AG04450 (cell line): ENCODE data around the gene SLC25A5. TPM values are rescaled to one million over a fixed set of nuclear protein-coding genes. Genes with fewer than 3 reads are reported as not detected.

Source experiments
- CTCF ChIA-PET: fragments of 300-600, 350-600 bp; formaldehyde crosslinking; extraction: SDS; loops from one replicate; lab custom pipeline; 2022; ENCODE audit warnings: antibody characterized with exemption, inconsistent platforms; lab: Charles Lee
- POLR2A ChIA-PET: fragments of 350-600 bp; formaldehyde crosslinking; extraction: SDS; loops from one replicate; lab custom pipeline; 2021; ENCODE audit warnings: antibody characterized with exemption, inconsistent platforms; lab: Yijun Ruan, JAX
- DNase-seq: peaks from one replicate; pipeline ENCODE4 v3.0.0-alpha.2; 2011; ENCODE audit warnings: low read depth, low spot score
- H3K27ac ChIP-seq: one replicate; pipeline ENCODE4 v1.5.1; 2012; ENCODE audit warnings: low read depth, low read length, control low read depth
- H3K27me3 ChIP-seq: one replicate; pipeline ENCODE4 v1.6.0; 2012; ENCODE audit warnings: low read length; ENCODE audit not compliant: control insufficient read depth, insufficient read depth
- H3K4me3 ChIP-seq: 2 replicates; pipeline ENCODE4 v1.5.1; 2011; ENCODE audit warnings: mild to moderate bottlenecking, low read depth, low read length, control low read depth
- H3K9me3 ChIP-seq: 2 replicates; pipeline ENCODE4 v1.5.1; 2012; ENCODE audit warnings: low read length; ENCODE audit not compliant: control insufficient read depth, insufficient read depth
- polyA plus RNA-seq: library from polyadenylated mRNA; depleted of rRNA; stranded (reverse); fragments of >200 nt; gene quantifications from 2 replicates; pipeline ENCODE4 v1.2.3, GENCODE V29; 2011
- TF ChIP-seq, protein P1 (sequence below): IDR thresholded peaks from 2 replicates; pipeline ENCODE4 v1.5.1; 2011; ENCODE audit warnings: low read depth, low read length, control low read depth, inconsistent platforms

The SLC25A5 gene
- polyA plus RNA-seq, 1 experiment: 227 TPM

- no peak for DNase-seq
- H3K27me3 ChIP-seq: no peaks in the 10 kb centered on the region
- H3K9me3 ChIP-seq: no peaks in the 10 kb centered on the region
- ChIA-PET CTCF (interaction anchor here (0.6 to 3.6 kb wide), 5 partner anchors 10 to 16 kb away, joined by 3 to 13 read pairs (median 5); no protein-coding TSS in a partner anchor), POLR2A (interaction anchor here (1.3 kb wide), 1 partner anchor 295 kb away, joined by 4 read pairs; the partner anchor contains the start of gene RPL39)
- H3K27ac ChIP-seq: no peak overlapping the region
- TF ChIP-seq, protein P1, sequence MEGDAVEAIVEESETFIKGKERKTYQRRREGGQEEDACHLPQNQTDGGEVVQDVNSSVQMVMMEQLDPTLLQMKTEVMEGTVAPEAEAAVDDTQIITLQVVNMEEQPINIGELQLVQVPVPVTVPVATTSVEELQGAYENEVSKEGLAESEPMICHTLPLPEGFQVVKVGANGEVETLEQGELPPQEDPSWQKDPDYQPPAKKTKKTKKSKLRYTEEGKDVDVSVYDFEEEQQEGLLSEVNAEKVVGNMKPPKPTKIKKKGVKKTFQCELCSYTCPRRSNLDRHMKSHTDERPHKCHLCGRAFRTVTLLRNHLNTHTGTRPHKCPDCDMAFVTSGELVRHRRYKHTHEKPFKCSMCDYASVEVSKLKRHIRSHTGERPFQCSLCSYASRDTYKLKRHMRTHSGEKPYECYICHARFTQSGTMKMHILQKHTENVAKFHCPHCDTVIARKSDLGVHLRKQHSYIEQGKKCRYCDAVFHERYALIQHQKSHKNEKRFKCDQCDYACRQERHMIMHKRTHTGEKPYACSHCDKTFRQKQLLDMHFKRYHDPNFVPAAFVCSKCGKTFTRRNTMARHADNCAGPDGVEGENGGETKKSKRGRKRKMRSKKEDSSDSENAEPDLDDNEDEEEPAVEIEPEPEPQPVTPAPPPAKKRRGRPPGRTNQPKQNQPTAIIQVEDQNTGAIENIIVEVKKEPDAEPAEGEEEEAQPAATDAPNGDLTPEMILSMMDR: no peak
- no peak overlapping the region for H3K4me3 ChIP-seq
Observed at GRCh38 chrX:119495734-119496726, 27.8 kb downstream of the SLC25A5 start.

- TF ChIP-seq, protein P1: no peak
- no peak overlapping the region for H3K27ac ChIP-seq
- no peaks in the 10 kb centered on the region for H3K9me3 ChIP-seq
- ChIA-PET POLR2A (no interaction called here), CTCF (interaction anchor here (0.6 to 1.0 kb wide), 3 partner anchors 11 to 15 kb away, joined by 3 to 5 read pairs (median 4); no protein-coding TSS in a partner anchor)
- H3K27me3 ChIP-seq: no peaks in the 10 kb centered on the region
- no peak for DNase-seq
- no peak overlapping the region for H3K4me3 ChIP-seq
Observed at GRCh38 chrX:119497185-119497584, 28.9 kb downstream of the SLC25A5 start.

DNA sequence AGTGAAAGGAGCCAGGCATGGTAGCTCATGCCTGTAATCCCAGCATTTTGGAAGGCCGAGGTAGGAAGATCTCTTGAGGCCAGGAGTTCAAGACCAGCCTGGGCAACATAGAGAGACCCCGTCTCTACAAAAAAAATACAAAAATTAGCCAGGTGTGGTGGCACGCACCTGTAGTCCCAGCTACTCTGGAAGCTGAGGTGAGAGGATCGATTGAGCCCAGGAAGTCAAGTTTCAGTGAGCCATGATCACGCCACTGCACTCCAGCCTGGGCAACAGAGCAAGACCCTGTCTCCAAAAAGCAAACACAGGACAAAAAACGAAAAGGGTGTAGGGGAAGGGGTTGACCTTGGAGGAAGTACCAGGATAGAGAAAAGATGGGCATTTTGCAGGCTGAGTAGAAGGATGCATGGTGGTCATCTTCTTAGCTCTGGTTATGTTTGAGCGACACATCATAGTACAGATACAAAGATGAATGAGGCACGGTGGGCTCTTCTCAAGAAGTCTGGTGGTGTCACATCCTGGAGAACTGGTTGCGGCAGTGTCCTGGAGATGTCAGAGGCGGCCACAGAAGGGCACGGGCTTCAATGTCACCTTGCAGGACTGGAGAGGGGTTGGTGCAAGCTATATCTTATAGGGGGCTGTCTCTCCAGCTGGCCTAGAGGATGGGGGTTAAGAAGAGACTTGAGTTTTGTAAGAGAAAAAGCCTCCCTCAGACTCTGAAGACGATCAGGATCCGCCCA is 32.0 kb downstream of the SLC25A5 start:
- Histone ChIP-seq H3K27ac (no peak overlapping the region), H3K9me3 (no peaks in the 10 kb centered on the region), H3K27me3 (no peaks in the 10 kb centered on the region), H3K4me3 (no peak overlapping the region)
- ChIA-PET POLR2A (no interaction called here), CTCF (interaction anchor here (1.0 to 1.1 kb wide), 2 partner anchors 12 to 14 kb away, joined by 4 read pairs; no protein-coding TSS in a partner anchor)
- TF ChIP-seq, protein P1: no peak
- DNase-seq: no peak

DNA sequence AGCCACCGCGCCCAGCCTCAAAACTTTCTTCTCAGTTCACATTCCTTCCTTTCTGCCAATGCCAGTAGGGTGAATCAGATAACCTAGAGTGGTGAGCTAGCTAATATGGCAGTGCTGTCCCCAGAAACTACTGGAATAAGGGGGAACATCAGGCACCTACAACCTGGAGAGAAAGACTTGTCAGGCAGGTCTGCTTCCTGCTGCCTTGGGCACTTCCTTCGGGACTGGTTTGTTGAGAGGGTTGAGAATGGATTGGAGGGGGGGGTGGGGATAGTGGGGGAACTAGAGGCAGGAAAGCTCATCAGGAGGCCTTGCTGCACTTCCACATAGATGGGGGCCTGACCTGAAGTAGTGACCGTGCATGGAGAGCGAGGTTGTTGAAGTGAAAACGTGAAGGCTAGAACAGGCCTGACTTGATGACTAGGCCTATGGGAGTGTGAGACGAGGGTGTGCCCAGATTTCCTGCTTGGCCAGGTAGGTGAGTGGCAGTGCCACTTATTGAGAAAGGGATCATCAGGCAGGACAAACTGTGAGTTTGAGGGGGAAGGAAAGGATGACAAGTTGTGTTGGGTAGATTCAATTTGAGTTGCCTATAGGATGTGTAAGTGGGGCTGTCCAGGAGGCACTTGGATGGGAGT is 33.4 kb downstream of the SLC25A5 start:
- no peaks in the 10 kb centered on the region for H3K9me3 ChIP-seq
- no peak for DNase-seq
- H3K27ac ChIP-seq: no peak overlapping the region
- H3K4me3 ChIP-seq: no peak overlapping the region
- ChIA-PET POLR2A (no interaction called here), CTCF (no interaction called here)
- no peaks in the 10 kb centered on the region for H3K27me3 ChIP-seq
- TF ChIP-seq, protein P1: no peak
